Fibroblast of skin of abdomen (primary cell): ENCODE results near the gene TREH.
"Not testable (repeated sequence)": the region's sequence is repeated elsewhere in the genome, so short reads cannot be mapped to it uniquely, and the experiment has no call there.

ENCODE experiments used
- DNase-seq: peaks from one replicate; pipeline ENCODE4 v3.0.0-alpha.2; 2013

The TREH gene

DNA sequence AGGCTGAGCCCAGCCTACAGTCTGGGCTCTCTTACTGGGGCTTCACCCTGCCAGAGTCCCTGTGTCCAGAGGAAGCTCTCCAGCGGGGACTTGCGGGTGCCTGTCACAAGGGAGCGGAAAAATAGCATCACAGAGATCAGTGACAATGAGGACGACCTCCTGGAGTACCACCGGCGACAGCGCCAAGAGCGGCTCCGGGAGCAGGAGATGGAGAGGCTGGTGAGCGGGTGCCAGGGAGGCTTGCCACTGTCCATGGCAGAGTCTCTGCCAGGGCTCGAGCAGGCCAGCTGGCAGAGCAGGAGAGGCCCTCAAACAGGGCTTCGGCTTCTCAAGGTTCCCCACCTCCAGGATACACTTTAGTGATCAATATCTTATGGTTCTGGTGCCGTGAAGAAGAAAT, 51.0 kb downstream of the TREH start:
- no peak for DNase-seq

DNA sequence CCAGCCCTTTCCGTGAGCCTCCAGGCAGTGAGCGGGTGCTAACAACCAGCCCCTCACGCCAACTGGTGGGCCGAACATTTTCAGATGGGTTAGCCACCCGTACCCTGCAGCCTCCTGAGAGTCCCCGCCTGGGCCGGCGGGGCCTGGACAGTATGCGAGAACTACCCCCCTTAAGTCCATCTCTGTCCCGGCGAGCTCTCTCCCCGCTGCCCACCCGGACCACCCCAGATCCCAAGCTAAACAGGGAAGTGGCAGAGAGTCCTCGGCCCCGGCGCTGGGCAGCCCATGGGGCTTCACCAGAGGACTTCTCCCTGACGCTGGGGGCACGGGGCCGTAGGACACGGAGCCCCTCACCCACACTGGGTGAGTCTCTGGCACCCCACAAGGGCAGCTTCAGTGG, 51.4 kb downstream of the TREH start:
- no peak for DNase-seq

DNA sequence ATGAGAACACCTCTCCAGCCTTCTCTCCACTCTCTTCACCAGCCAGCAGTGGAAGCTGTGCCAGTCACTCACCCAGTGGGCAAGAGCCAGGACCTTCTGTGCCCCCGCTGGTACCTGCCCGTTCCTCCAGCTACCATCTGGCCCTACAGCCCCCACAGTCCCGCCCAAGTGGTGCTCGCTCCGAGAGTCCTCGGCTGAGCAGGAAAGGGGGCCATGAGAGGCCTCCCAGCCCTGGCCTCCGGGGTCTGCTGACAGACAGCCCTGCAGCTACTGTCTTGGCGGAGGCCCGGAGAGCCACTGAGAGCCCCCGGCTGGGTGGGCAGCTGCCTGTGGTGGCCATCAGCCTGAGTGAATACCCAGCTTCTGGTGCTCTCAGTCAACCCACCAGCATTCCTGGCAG, 51.9 kb downstream of the TREH start:
- no peak for DNase-seq

DNA sequence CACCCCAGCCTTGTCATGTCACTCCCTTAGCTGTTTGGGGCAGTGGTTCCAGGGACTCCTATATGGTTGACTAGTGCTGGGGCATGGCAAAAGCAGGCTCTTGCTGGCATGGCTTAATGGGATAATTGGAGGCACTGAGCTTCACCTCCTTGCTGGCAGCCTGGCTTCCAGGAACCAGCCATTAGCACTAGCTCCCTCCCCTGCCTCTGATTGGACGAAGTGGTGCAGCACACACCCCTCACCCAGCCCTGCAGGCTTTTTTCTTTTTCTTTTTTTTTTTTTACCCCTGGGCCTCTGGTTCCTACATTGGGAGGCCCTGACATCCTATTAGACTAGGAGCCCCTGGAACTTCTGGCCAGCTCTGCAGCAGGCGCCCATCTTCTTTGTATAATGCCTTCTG, 53.5 kb downstream of the TREH start:
- DNase-seq = no peak

DNA sequence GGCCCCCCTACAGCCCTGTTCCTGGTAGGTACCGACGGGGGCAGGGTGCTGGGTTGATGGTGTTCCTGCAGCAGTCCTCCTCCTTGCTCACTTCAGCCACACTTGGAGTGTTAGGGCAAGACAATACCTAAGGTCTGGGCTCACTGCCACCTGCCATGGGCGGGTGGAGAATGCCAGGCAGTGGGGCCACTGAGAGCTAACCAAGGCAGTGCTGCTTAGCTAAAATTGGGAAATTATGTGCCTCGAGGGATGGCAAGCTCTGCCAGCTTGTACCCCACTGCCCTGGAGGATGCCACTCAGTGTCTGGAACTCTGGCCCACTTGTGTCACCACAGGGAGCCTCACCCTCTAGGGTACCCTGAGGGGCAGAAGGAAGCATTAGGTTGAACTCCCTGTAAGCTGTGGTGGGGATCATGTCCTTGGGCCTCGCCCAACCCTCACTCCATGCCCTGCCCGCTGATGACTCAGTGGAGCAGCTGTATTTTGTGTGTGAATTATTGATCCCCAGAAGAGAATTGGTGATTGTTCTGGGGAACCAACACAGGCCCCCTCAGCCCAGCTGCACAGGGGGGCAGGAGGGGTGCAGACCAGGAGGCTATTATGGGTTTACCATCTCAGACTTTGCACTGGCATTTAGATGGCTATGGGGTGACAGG, 54.3 kb downstream of the TREH start:
- DNase-seq = no peak

DNA sequence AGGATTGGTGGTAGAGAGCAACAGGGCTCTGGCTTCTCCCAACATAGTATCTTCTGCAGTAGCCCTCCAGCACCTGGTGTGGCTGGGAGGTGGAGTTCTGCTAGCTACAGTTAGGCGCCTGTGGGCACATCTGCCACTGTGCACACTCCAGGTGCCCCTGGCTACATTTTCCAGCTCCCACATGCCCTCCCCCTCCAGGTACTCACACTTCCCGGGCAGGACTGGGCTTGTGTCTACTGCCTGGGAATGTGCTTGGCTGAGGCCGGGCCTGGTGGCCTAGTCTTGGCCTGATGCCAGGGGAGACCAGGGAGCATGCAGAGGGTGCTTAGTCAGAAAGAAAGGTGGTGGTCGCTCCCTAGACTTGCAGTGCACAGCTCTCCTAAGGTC, 56.2 kb downstream of the TREH start:
- peak; percentile 31 for DNase-seq

DNA sequence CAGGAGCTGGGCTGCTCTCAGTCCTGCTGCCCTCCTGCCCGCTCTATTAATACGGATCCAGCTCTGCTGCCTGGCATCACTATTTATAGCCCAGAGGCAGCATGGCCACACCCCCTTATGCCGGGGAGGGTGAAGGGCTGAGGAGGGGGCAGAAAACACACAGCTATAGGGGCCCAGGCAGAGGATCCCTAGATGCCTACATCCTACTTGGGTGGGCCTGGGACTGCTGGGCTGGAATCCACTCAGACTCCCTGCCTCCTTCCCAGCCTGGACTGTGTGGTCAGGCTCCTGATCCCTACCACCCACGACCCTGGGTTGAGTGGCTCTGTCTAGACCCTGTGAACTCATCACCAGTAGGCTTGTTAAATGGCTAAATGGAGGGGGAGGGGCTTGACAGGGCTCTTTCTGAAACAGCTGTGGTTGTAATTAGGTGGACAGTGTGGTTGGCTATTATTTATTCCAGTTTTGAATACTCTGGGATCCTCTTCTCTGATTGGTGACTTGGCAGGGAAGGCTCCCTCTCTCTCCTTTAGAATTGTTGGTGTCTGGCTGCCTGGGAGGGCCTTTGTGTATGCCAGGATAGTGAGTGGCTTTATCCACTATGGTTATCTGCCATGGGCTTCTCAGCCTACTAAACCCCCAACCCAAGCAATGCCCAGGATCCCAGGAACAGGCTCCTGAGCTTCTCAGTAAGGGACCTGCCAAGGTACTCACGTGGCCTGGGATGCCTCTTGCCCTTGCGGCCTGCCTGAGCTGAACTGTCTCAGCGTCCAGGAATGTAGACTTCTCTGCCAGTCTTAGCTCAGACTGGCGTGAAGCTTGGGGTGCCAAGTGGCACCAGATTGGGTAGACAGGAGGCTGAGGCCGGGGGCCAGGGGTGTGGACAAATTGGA, 56.8 kb downstream of the TREH start:
- DNase-seq = peak; percentile 76

DNA sequence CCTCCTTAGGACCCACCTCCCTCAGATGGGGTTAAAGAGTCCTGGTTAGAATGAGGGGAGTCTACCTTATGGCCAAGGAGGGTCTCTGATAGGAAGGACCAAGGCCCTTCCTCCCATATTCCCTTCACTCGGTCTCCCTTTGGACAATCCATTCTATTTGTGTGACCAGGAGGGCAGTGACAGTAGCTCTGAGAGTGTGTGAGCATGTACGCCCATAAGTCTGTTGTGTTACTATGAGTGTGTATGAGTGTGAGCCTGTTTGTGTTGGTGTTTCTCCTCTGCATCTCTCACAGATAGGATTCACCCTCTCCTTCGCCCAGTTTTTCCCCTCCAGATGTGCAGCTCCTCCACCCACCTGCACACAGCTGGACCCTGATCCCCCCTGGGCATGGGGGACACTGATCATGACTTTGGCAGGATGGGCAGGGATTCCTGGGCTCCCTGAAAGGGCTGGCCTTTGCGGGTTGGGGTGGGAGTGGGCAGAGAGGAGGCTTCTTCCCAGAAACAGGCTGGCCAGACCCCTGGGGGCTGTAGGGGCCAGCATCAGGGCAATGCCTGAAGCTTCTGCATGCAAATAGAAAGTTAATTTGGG, 57.6 kb downstream of the TREH start:
- DNase-seq = no peak

DNA sequence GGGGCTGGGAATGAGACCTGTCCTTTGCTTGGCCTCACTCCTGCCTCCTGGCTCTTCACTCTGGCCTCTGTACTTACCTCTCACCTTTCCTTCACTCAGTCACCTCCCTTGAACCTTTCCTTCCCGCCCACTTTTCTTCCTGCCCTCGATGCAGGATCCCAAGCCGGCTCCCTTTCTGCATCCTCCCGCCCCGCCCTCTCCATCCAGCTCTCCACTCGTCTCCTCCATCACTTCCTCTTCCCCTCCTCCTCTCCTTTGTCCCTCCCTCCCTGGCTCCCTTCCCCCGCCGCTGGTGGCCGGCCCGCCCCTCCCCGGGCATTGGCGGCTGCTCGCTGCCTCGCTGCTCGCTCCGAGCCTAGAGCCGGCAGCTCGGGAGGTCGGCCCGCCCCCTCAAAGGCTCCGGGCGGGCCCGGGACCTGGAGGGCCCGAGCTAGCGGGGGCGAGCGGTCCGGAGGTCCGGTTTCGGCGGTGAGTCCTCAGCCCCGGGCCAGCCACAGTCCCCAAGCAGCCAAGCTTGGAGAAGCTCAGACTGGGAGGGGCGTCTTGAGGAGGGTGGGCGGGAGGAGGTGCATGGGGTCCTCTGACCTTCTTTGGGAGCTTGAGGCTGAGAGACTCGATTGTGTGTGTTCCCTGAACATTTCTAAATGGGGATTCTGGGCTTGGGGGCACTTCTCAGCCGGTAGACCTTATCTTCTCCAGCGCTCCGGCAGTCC, 58.2 kb downstream of the TREH start:
- peak; percentile 92 for DNase-seq

DNA sequence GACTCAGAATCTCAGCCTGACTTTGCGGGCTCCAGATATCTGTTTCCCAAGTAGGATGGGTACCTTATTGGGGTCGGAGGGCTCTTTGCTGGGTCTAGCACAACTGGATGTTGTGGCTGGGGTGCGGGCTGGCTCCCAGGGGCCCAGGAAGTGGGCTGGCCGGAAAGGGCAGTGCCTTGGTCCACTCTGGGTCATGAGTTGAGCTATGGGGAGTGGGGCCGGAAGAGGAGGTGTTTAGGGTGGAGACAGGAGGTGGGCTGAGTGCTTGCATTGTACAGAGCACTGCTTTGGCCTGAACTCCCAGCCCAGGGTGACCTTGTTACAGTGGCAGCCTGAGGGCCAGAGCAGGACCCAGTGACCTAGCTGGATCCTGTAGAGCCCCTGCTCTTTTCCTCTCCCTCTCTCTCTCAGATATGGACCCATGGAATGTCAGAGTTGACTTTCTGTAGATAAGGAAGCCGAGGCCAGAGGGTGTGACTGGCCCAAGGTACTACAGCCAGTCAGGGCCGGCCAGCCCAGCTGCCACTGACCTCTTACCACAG, 58.9 kb downstream of the TREH start:
- DNase-seq = no peak

DNA sequence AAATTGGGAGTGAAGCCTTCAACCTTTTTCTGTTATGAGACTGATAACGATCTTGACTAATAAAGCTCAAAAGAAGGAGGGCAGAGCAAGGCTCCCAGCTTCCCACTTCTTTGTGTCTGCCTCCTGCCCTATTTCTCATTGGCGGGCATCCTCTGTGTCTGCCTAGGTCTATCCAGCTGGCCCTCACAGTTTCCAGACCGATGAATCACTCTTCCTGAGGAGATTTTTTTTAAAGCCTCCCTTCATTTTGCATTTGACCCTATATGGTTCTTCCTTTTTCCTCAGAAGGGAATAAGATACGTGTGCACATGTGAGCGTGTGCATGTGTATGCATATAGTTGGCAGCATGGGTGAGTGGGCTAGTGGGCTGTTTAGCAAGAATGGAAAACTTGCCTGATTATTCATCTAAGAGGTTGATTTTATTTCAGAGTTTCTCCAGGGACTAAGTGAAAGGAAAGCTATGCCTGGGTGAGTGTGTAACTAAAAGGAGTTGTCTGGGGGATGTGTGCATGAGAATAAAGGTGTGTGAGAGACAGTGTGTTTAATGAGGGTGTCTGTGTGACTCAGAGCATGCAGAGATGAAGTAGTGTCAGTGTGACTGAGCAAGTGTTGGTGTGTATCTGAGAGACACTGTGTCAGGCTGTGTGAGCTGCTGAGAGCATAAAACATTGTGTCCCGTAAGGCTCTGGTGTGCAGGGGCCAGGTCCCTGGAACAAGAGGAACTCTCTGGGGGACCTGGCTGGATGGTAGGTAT, 59.8 kb downstream of the TREH start:
- peak; percentile 98 for DNase-seq

DNA sequence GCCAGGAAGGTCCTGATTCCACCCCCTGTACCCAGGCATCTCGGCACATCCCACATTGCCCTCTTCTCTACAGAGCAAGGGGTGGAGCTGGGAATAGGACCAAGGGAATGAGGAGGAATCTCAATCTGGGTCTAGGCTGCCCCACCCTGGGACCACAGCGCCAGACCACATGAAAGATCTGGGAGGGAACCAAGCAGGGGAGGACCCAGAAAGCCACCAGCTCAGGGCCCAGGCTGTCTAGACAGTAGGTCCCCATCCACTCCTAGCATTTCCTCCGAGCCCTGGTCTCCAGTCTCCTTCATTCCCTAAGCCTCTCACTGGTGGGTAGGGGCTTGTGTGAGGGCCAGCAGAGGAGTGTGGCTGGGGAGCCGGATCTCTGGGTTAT, 60.5 kb downstream of the TREH start:
- DNase-seq = peak; percentile 90

DNA sequence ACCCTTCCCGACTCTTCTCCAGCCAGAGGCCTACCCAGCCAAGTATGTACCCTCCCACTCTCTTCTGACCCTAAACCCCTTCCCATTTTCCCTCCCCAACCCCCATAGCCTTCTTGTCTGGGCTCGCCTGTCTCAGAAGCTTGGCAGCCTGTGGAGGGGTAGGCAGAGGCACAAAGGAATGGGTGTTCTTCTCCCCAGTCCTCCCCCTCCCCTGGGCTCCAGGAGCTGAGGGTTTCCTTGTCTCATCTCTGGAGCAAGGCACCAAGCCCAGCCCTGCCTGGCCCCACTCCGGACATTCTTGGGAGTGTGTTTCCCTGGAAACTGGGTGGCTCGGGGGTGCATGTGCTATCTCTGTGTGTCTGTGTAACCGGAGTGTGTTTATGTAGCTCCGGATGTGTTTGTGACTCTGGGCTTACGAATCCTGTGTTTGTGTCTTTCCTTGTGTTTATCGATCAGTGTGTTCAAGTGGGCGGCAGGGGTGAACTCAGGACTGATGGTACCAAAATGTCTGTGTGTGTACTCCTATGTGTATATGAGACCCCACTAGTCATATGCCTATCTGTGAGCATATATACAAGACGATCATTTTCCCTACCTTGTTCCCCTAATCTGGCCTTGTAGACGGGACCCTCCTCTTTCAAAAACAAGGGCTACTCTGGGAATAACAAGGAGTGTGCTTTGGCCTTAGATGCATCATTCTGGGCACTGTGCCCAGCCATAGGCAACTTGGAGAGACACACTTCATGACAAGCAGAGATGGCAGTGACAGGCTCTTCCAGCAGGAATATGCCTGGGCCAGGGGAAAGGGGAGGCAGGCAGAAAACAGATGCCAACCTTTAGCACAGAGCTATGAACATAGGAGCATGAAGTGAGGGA, 61.1 kb downstream of the TREH start:
- peak; percentile 71 for DNase-seq

DNA sequence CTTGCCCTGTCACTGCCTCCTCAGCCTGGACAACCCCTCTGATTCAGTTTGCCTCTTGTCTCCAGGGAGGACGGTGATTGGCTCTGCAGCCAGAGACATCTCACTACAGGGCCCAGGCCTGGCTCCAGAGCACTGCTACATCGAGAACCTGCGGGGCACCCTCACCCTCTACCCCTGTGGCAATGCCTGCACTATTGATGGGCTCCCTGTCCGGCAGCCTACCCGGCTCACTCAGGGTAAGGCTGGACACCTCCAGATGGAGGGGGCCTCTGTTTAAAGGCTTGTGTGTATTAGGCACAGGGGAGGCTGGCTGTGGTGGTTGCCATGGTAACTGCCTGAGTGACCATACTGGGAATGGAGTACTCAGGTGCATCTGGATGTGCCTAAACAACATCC, 63.5 kb downstream of the TREH start:
- no peak for DNase-seq

DNA sequence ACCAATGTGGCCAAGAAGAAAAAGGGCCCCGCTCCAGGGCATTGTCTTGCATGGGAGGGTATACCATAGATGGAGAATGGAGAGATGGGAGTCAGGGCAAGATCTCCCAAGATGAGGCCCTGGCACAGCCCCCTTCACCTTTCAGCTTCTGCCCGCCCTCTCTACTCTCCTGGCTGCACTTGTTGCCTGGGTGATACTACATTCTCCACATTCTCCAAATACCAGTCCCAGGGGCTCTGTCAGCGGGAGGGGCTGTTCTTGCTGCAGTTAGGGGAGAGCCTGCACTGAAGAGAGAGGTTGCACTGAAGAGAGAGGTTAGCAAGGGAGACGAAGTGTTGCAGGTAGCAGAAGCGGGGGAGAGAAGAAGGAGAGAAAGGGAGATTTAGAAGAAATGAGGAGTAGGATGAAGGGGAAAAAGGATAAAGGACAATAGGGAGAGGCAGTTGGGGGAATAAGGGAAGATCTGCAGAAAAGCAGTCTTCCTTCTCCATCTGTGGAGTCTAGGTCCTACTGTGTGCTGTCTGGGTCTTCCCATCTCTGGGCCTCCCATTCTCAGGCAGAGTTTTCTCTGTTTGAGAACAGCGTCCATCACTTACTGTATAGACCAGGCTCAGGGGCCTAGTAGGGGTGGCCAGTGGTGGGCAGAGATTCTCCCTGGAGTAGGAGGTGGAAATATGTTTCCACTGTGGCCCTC, 64.0 kb downstream of the TREH start:
- DNase-seq = peak; percentile 37

DNA sequence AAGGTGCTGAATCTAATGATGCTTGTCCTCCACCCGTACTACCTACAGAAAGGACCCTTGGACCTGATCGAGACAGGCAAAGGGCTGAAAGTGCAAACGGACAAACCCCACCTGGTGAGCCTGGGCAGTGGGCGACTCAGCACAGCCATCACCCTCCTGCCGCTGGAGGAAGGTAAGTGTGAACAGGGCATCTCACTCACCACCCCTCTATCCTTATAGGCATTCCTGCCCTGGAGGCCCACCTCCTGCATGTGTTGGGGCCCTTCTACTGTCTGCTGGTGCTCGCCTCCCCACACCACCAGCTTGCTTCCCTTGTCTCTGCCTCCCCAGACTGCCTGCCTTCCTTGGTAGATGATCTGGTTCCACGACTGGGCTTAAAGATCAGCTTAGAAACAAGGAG, 64.9 kb downstream of the TREH start:
- no peak for DNase-seq

DNA sequence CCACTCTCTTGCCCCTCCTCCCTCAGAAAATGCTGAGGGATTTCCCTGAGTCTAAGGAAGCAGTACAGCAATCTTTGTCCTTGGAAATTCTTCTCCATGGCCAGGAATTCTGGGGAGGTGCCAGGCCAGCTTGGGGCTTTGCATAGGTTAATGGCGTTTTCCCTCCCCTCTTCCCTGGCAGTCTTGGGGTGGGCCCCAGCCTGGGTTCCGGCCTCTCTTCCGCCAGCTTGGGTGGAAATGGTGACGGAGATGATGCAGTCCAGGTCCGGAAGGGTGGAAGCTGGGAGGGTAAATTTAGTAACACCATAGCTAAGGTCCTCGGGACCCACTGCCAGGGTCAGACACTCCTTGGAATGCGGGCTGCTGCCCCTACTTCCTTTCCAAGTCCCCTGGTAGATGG, 67.1 kb downstream of the TREH start:
- DNase-seq = no peak

DNA sequence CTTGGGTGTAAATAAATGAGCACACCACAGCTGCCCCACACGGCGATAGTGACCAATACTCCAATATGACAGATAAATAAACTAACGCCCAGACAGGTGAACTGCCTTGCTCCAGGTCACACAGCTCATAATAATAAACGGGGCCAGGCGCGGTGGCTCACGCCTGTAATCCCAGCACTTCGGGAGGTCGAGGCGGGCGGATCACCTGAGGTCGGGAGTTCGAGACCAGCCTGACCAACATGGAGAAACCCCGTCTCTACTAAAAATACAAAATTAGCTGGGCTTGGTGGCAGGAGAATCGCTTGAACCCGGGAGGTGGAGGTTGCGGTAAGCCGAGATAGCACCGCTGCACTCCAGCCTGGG, 68.0 kb downstream of the TREH start:
- DNase-seq = not testable (repeated sequence)

DNA sequence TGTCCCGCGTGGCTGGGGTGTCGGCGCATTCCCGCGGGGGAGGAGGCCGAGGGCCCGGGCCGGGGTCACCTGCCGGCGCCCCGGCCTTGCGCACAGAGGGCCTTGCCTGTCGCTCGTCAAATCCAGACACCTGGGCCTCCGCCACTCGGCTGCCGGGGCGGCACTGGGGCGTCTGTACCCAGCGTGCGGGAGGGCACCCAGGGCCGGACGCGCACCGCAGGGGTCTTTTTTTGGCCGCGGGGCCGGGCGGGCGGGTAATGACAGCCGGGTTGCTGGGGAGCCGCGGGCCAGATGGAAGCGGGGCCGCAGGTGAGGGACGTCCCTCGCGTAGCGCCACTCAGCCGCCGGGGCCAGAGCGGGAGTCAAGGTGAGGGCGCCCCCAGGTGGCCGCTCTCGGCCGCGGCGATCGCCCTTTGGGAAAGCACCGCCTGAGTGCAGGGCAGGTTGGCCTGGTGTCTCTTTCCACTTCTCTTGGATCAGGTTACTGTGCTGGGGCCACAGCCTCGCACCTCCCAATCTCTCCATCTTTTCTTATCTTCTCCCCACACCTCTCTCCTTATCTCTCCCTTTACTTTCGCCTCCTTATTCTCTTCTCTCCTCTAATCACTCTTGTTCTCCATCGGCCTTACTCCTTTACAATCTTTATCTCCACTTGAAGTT, 68.5 kb downstream of the TREH start:
- peak; percentile 60 for DNase-seq

DNA sequence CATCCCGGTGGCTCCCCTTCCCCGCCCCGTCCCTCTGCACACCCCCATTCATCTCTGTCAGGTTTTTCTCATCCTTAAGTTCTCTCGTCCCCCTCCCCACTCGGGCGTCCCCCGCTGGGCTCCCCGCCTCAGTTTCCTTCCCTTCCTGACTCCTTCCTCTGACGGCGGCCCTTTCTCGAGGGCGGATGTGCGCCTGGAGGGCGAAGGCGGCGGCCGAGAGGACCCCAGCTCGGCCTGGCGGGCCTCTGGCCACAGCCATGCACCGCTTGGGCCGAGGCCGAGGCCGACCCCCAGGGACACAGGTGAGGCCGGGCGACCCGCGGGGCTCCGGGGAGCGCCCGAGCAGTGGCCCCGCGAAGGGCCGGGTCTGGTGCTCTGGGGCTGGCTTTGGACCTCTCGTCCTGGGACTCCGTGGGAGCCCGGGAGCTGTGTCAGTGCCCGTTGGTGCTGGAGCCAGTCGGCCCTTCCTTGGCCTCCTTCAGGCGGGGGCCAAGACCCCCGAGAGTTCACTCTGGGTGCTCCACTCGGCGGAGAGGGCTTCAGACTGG, 69.2 kb downstream of the TREH start:
- DNase-seq = no peak
